ENCODE measurements around the gene MAN2C1. TPM values are rescaled to one million over a fixed set of nuclear protein-coding genes. Genes with fewer than 3 reads are reported as not detected.
"Not testable (repeated sequence)": the region's sequence is repeated elsewhere in the genome, so short reads cannot be mapped to it uniquely, and the experiment has no call there.

MAN2C1 gene
- total RNA-seq, 4 donors from 2014 or later, result 97.2 to 527 (median 180) TPM

DNA sequence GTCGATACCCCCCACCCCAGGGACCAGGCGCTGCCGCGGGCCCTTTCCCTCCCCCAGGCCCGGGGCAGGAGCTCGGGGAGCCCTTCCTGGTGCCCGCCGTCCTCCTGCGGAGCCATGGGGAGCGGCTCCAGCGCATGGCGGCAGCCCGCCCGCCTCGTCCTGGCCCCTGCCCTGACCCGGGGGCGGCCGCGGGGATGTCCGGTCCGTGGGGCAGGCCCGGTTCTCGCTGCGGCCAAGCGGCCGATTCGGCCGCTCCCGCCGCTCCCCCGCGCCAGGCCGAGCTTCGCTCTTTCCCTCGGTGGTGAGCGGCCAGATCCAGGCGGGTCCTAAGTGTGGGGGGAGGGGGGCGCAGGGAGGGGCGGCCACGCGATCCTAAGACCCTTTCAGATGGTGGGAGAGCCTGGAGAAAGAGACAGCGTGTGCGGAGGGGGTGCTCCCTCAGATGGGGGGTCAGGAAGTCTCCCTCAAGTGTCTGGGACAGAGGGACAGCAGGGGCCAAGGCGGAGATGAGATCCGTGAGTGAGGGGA lies 20.3 kb downstream of the MAN2C1 start:
- no peak for TF ChIP-seq POLR2A (IDR thresholded peaks at IDR 0.05)
- no peak for TF ChIP-seq EP300 (IDR thresholded peaks at IDR 0.05)
- Histone ChIP-seq H3K27me3 (no peaks in the 10 kb centered on the region), H3K9me3 (no peaks in the 10 kb centered on the region), H3K4me1 (peaks cover 24% of the 10 kb centered on the region), H3K36me3 (no peaks in the 10 kb centered on the region), H3K27ac (peak overlapping the region; percentile 71), H3K4me3 (peak overlapping the region; percentile 95)
- DNase-seq (ENCODE audit: low spot score in 2 of 2), result no peak
- WGBS, result 1% methylated on average over 20 of the region's 45 CpGs

DNA sequence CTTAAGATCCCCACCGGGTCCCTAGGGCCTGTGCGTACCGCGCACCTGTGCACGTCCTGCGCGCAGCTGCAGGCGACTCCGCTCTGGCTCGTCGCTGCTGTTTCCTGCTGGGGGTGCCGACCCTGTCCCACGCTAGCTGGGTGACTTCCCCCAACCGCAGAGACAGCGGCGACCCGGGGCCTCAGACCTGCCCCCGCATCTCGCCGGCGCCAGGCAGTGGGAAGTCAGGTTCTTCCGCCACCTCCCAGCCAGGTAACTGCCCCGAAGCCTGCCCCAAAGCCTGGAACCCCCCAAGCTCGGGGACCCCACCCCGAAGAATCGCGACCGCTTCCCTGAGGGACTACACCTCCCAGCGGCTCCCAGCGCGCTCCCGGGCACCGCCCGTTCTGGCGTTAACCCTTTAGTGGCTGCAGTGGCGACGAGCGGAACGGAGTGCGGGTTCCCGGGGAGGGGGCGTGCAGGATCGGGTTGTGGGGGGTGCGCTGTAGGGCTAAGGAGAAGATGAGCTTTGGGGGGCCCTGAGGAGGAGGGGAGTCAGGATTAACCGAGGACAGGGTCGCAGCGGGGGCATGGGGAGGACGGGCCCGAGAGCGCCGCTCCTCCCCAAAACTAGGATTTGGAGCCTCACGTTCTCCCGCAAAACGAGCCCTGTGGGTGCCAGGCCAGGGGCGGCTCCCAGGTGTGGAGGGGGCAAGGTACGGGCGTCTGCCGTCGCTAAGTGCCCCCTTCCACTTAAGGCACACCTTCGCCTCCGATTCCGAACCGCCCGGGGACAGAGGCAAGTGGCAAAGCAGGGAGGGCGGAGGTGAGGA lies 21.0 kb downstream of the MAN2C1 start:
- no peak for TF ChIP-seq POLR2A (IDR thresholded peaks at IDR 0.05)
- no peak for TF ChIP-seq EP300 (IDR thresholded peaks at IDR 0.05)
- H3K9me3 ChIP-seq, result no peaks in the 10 kb centered on the region
- H3K27ac ChIP-seq, result peak overlapping the region; percentile 71

GRCh38 chr15:75346796-75347221 lies 21.6 kb downstream of the MAN2C1 start, which contains the start of gene NEIL1:
NEIL1 (plus strand) TSS chr15:75347039; CDS start chr15:75348906, 1,867 bp downstream.
- Histone ChIP-seq H3K27ac (peak within 1 kb of the TSS; percentile 71), H3K36me3 (no peaks in the 10 kb centered on the region), H3K4me1 (peaks cover 24% of the 10 kb centered on the region), H3K27me3 (no peaks in the 10 kb centered on the region), H3K4me3 (peak within 1 kb of the TSS; percentile 95), H3K9me3 (no peaks in the 10 kb centered on the region)
- WGBS, result 21% methylated on average over 20 of the region's 20 CpGs
- TF ChIP-seq, protein P1, sequence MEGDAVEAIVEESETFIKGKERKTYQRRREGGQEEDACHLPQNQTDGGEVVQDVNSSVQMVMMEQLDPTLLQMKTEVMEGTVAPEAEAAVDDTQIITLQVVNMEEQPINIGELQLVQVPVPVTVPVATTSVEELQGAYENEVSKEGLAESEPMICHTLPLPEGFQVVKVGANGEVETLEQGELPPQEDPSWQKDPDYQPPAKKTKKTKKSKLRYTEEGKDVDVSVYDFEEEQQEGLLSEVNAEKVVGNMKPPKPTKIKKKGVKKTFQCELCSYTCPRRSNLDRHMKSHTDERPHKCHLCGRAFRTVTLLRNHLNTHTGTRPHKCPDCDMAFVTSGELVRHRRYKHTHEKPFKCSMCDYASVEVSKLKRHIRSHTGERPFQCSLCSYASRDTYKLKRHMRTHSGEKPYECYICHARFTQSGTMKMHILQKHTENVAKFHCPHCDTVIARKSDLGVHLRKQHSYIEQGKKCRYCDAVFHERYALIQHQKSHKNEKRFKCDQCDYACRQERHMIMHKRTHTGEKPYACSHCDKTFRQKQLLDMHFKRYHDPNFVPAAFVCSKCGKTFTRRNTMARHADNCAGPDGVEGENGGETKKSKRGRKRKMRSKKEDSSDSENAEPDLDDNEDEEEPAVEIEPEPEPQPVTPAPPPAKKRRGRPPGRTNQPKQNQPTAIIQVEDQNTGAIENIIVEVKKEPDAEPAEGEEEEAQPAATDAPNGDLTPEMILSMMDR (IDR thresholded peaks at IDR 0.05), result no peak
- TF ChIP-seq POLR2AphosphoS5 (IDR thresholded peaks at IDR 0.05) (peak in 1 of 3 donors; percentile 28), POLR2A (IDR thresholded peaks at IDR 0.05) (no peak), EP300 (IDR thresholded peaks at IDR 0.05) (no peak)
- DNase-seq (ENCODE audit: low spot score in 2 of 2), result no peak

More for the DNA sequence above, 21.0 kb downstream of the MAN2C1 start:
- Histone ChIP-seq H3K36me3 (no peaks in the 10 kb centered on the region), H3K4me1 (peaks cover 24% of the 10 kb centered on the region), H3K27me3 (no peaks in the 10 kb centered on the region), H3K4me3 (peak overlapping the region; percentile 95)
- DNase-seq (ENCODE audit: low spot score in 2 of 2), result peak in 1 of 2 donors; percentile 89
- 1% methylated on average over 31 of the region's 65 CpGs for WGBS

- not testable (repeated sequence) for H3K27ac ChIP-seq; H3K4me3 ChIP-seq; H3K9me3 ChIP-seq; DNase-seq (ENCODE audit: low spot score in 2 of 2); H3K27me3 ChIP-seq
- Histone ChIP-seq H3K4me1 (peaks cover 21% of the 10 kb centered on the region), H3K36me3 (peaks cover 21% of the 10 kb centered on the region)
- WGBS, result 41% methylated on average over 8 of the region's 8 CpGs
Observed at GRCh38 chr15:75343953-75344352, 24.5 kb downstream of the MAN2C1 start.

- Histone ChIP-seq H3K27ac (no peak overlapping the region), H3K4me1 (peaks cover 13% of the 10 kb centered on the region), H3K4me3 (no peak overlapping the region), H3K9me3 (no peaks in the 10 kb centered on the region), H3K36me3 (peaks cover 22% of the 10 kb centered on the region), H3K27me3 (no peaks in the 10 kb centered on the region)
- TF ChIP-seq POLR2A (IDR thresholded peaks at IDR 0.05) (no peak), POLR2AphosphoS5 (IDR thresholded peaks at IDR 0.05) (no peak), EP300 (IDR thresholded peaks at IDR 0.05) (no peak)
- TF ChIP-seq, protein P1 (IDR thresholded peaks at IDR 0.05), result no peak
- no peak for DNase-seq (ENCODE audit: low spot score in 2 of 2)
- WGBS, result 82% methylated on average over 6 of the region's 6 CpGs
Observed at GRCh38 chr15:75342221-75342620, 26.2 kb downstream of the MAN2C1 start.

GRCh38 chr15:75339531-75340240 lies 28.7 kb downstream of the MAN2C1 start:
- Histone ChIP-seq H3K27me3 (no peaks in the 10 kb centered on the region), H3K9me3 (no peaks in the 10 kb centered on the region), H3K36me3 (peaks cover 22% of the 10 kb centered on the region), H3K4me1 (peaks cover 25% of the 10 kb centered on the region), H3K4me3 (no peak overlapping the region), H3K27ac (no peak overlapping the region)
- no peak for DNase-seq (ENCODE audit: low spot score in 2 of 2)
- TF ChIP-seq POLR2AphosphoS5 (IDR thresholded peaks at IDR 0.05), result no peak
- TF ChIP-seq, protein P1 (IDR thresholded peaks at IDR 0.05), result no peak
- TF ChIP-seq POLR2A (IDR thresholded peaks at IDR 0.05), result no peak
- TF ChIP-seq EP300 (IDR thresholded peaks at IDR 0.05), result no peak
- WGBS, result 78% methylated on average over 5 of the region's 13 CpGs
